ENCODE data around the gene PPP2R5C.
"Not testable (repeated sequence)": the region's sequence is repeated elsewhere in the genome, so short reads cannot be mapped to it uniquely, and the experiment has no call there.

The PPP2R5C gene

GRCh38 chr14:101719708-101720107 lies 41.8 kb upstream of the PPP2R5C start:
- H3K36me3 ChIP-seq (replicated peaks): no peaks in the 10 kb centered on the region
- H3K4me3 ChIP-seq: no peak overlapping the region
- DNase-seq (ENCODE audit: low spot score in 2 of 2): no peak
- H3K9me3 ChIP-seq: no peaks in the 10 kb centered on the region
- peaks cover 5% of the 10 kb centered on the region; the same call in 1 of the 2 replicates for H3K4me1 ChIP-seq
- no peaks in the 10 kb centered on the region for H3K27me3 ChIP-seq (ENCODE audit: low read depth)
- in situ Hi-C loops (cut with MboI; ENCODE audit: low sequenced_read_pairs): no loop called here

GRCh38 chr14:101721111-101721510 lies 40.4 kb upstream of the PPP2R5C start:
- Histone ChIP-seq H3K36me3 (replicated peaks) (no peaks in the 10 kb centered on the region), H3K4me3 (no peak overlapping the region), H3K4me1 (peaks cover 5% of the 10 kb centered on the region), H3K9me3 (no peaks in the 10 kb centered on the region), H3K27me3 (ENCODE audit: low read depth) (no peaks in the 10 kb centered on the region)
- DNase-seq (ENCODE audit: low spot score in 2 of 2): no peak
- in situ Hi-C loops (cut with MboI; ENCODE audit: low sequenced_read_pairs): no loop called here

GRCh38 chr14:101721951-101722661 lies 39.4 kb upstream of the PPP2R5C start:
- H3K36me3 ChIP-seq (replicated peaks): no peaks in the 10 kb centered on the region
- H3K4me1 ChIP-seq: peaks cover 5% of the 10 kb centered on the region
- no peaks in the 10 kb centered on the region for H3K27me3 ChIP-seq (ENCODE audit: low read depth)
- in situ Hi-C loops (cut with MboI; ENCODE audit: low sequenced_read_pairs): no loop called here
- no peaks in the 10 kb centered on the region for H3K9me3 ChIP-seq
- H3K4me3 ChIP-seq: no peak overlapping the region
- DNase-seq (ENCODE audit: low spot score in 2 of 2): no peak

GRCh38 chr14:101723061-101723595 lies 38.4 kb upstream of the PPP2R5C start:
- no peaks in the 10 kb centered on the region for H3K9me3 ChIP-seq
- H3K36me3 ChIP-seq (replicated peaks): no peaks in the 10 kb centered on the region
- DNase-seq (ENCODE audit: low spot score in 2 of 2): no peak
- no peaks in the 10 kb centered on the region for H3K27me3 ChIP-seq (ENCODE audit: low read depth)
- H3K4me1 ChIP-seq: peaks cover 5% of the 10 kb centered on the region
- no peak overlapping the region for H3K4me3 ChIP-seq
- in situ Hi-C loops (cut with MboI; ENCODE audit: low sequenced_read_pairs): no loop called here

GRCh38 chr14:101725652-101726051 lies 35.9 kb upstream of the PPP2R5C start:
- H3K36me3 ChIP-seq (replicated peaks); DNase-seq (ENCODE audit: low spot score in 2 of 2); H3K4me1 ChIP-seq; H3K27me3 ChIP-seq (ENCODE audit: low read depth); H3K9me3 ChIP-seq; H3K4me3 ChIP-seq; in situ Hi-C loops (cut with MboI; ENCODE audit: low sequenced_read_pairs): not testable (repeated sequence)

- in situ Hi-C loops (cut with MboI; ENCODE audit: low sequenced_read_pairs): no loop called here
- no peak overlapping the region for H3K4me3 ChIP-seq
- no peaks in the 10 kb centered on the region for H3K36me3 ChIP-seq (replicated peaks)
- DNase-seq (ENCODE audit: low spot score in 2 of 2): no peak
- H3K4me1 ChIP-seq: peaks cover 5% of the 10 kb centered on the region
- no peaks in the 10 kb centered on the region for H3K27me3 ChIP-seq (ENCODE audit: low read depth)
- no peaks in the 10 kb centered on the region for H3K9me3 ChIP-seq
These were observed 35.1 kb upstream of the PPP2R5C start for GRCh38 chr14:101726295-101726953.

GRCh38 chr14:101726954-101727302 lies 34.6 kb upstream of the PPP2R5C start:
- no peaks in the 10 kb centered on the region for H3K9me3 ChIP-seq
- H3K27me3 ChIP-seq (ENCODE audit: low read depth): no peaks in the 10 kb centered on the region
- DNase-seq (ENCODE audit: low spot score in 2 of 2): no peak
- peaks cover 5% of the 10 kb centered on the region for H3K4me1 ChIP-seq
- in situ Hi-C loops (cut with MboI; ENCODE audit: low sequenced_read_pairs): no loop called here
- no peaks in the 10 kb centered on the region for H3K36me3 ChIP-seq (replicated peaks)
- H3K4me3 ChIP-seq: no peak overlapping the region

- no peak overlapping the region for H3K4me3 ChIP-seq
- in situ Hi-C loops (cut with MboI; ENCODE audit: low sequenced_read_pairs): no loop called here
- H3K4me1 ChIP-seq: no peaks in the 10 kb centered on the region; the same call in 1 of the 2 replicates
- no peak for DNase-seq (ENCODE audit: low spot score in 2 of 2)
- H3K9me3 ChIP-seq: no peaks in the 10 kb centered on the region
- H3K27me3 ChIP-seq (ENCODE audit: low read depth): no peaks in the 10 kb centered on the region
- no peaks in the 10 kb centered on the region for H3K36me3 ChIP-seq (replicated peaks)
These were observed 33.7 kb upstream of the PPP2R5C start for GRCh38 chr14:101727611-101728366.

- in situ Hi-C loops (cut with MboI; ENCODE audit: low sequenced_read_pairs): no loop called here
- no peaks in the 10 kb centered on the region for H3K9me3 ChIP-seq
- no peaks in the 10 kb centered on the region for H3K36me3 ChIP-seq (replicated peaks)
- no peak overlapping the region for H3K4me3 ChIP-seq
- H3K27me3 ChIP-seq (ENCODE audit: low read depth): no peaks in the 10 kb centered on the region
- DNase-seq (ENCODE audit: low spot score in 2 of 2): no peak
- no peaks in the 10 kb centered on the region; the same call in 1 of the 2 replicates for H3K4me1 ChIP-seq
These were observed 33.2 kb upstream of the PPP2R5C start for GRCh38 chr14:101728367-101728742.

GRCh38 chr14:101729382-101729781 lies 32.1 kb upstream of the PPP2R5C start:
- no peak for DNase-seq (ENCODE audit: low spot score in 2 of 2)
- H3K4me3 ChIP-seq: no peak overlapping the region
- H3K4me1 ChIP-seq: no peaks in the 10 kb centered on the region; the same call in 1 of the 2 replicates
- H3K9me3 ChIP-seq: no peaks in the 10 kb centered on the region
- no peaks in the 10 kb centered on the region for H3K36me3 ChIP-seq (replicated peaks)
- in situ Hi-C loops (cut with MboI; ENCODE audit: low sequenced_read_pairs): no loop called here
- H3K27me3 ChIP-seq (ENCODE audit: low read depth): no peaks in the 10 kb centered on the region

- in situ Hi-C loops (cut with MboI; ENCODE audit: low sequenced_read_pairs); DNase-seq (ENCODE audit: low spot score in 2 of 2); H3K27me3 ChIP-seq (ENCODE audit: low read depth); H3K4me3 ChIP-seq; H3K4me1 ChIP-seq; H3K36me3 ChIP-seq (replicated peaks); H3K9me3 ChIP-seq: not testable (repeated sequence)
These were observed 31.4 kb upstream of the PPP2R5C start for GRCh38 chr14:101730157-101730556.

- H3K4me1 ChIP-seq: no peaks in the 10 kb centered on the region; the same call in 1 of the 2 replicates
- H3K9me3 ChIP-seq: no peaks in the 10 kb centered on the region
- no peak overlapping the region for H3K4me3 ChIP-seq
- no peaks in the 10 kb centered on the region for H3K36me3 ChIP-seq (replicated peaks)
- in situ Hi-C loops (cut with MboI; ENCODE audit: low sequenced_read_pairs): no loop called here
- no peak for DNase-seq (ENCODE audit: low spot score in 2 of 2)
- H3K27me3 ChIP-seq (ENCODE audit: low read depth): no peaks in the 10 kb centered on the region
These were observed 30.8 kb upstream of the PPP2R5C start for GRCh38 chr14:101730626-101731186.

- no peaks in the 10 kb centered on the region for H3K36me3 ChIP-seq (replicated peaks)
- in situ Hi-C loops (cut with MboI; ENCODE audit: low sequenced_read_pairs): no loop called here
- no peak overlapping the region for H3K4me3 ChIP-seq
- DNase-seq (ENCODE audit: low spot score in 2 of 2): no peak
- no peaks in the 10 kb centered on the region for H3K27me3 ChIP-seq (ENCODE audit: low read depth)
- no peaks in the 10 kb centered on the region for H3K4me1 ChIP-seq
- no peaks in the 10 kb centered on the region for H3K9me3 ChIP-seq
These were observed 30.1 kb upstream of the PPP2R5C start for GRCh38 chr14:101731187-101732080.
